DMS53 (cell line): ENCODE measurements around the gene TTC4.

ENCODE experiments used
- DNase-seq: peaks from one replicate; lab custom pipeline; 2025; lab: John Stamatoyannopoulos, UW

Gene TTC4

GRCh38 chr1:54705153-54705552 lies 10.5 kb upstream of the TTC4 start:
- DNase-seq = no peak

DNA sequence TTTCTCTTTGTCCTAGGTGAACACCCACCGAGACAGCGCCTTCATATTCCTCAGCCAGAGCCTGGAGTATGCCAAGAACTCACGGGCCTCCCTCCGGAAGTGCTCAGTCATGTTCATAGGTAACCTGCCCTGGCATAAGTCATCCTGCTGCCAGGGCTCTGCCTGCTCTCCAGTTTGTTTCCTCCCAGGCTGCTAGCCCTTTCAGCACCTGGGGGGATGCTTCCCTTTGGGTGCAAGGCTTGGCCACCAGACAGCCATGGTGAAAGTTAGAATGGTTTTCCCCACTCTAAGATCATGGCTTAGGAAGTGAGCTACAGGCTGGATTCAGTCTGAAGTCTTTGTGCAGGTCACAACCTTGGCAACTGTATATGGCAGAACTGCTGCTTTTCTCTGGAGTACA lies 9.2 kb upstream of the TTC4 start:
- DNase-seq = no peak

DNA sequence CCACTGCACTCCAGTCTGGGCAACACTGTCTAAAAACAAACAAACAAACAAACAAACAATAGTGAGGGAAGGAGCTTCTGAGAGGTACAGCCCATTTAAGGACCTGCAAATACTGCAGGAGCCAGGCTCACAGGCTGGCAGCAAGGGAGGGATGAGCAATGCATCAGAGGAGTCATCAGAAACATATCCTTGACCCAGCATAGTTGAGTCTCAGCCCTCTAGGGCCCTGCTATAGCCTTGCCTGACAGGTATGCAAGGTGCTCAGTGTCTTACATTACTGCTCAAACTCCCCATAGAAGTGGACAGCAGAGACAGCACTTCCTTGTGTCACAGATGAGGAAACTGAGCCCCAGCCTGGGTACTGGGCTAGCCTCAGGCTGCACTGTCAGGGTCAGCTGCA lies 7.3 kb upstream of the TTC4 start:
- DNase-seq = no peak

DNA sequence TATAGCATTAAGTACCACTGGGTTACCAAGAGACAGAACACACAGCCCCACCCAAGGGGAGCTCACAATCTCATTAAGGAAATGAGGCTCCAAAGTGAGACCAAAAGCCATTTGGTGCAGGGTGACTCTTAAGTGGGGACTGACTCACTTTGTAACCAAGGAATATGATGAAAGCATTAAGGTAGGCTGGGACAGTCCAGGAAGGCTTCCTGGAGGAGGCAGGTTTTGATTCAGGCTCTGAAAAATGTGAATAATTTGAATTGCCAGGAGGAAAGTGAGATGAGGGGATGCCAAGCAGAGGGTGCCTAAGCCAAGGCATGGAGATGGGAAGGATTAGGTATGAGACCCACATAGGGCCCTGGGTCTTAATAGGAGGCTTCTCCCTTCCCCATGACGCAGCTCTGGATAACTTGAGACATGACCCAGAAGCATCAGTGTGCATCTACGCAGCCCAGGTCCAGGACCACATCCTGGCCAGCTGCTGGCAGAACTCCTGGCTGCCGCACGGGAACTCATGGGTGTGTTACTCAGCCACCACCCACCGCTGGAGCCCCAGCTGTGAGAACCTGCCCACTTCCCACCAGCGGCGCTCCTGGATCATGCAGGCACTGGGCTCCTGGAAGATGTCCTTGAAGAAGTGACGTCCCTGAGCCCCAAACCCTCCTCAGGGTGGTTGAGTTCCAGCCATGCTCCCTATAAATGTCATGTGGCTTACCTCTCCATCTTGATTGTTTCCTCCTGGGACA lies 5.9 kb upstream of the TTC4 start:
- DNase-seq = no peak

GRCh38 chr1:54710434-54710833 lies 5.2 kb upstream of the TTC4 start:
- no peak for DNase-seq

GRCh38 chr1:54710841-54711240 lies 4.8 kb upstream of the TTC4 start:
- no peak for DNase-seq

- no peak for DNase-seq
These were observed 4.1 kb upstream of the TTC4 start for GRCh38 chr1:54711536-54711935.

DNA sequence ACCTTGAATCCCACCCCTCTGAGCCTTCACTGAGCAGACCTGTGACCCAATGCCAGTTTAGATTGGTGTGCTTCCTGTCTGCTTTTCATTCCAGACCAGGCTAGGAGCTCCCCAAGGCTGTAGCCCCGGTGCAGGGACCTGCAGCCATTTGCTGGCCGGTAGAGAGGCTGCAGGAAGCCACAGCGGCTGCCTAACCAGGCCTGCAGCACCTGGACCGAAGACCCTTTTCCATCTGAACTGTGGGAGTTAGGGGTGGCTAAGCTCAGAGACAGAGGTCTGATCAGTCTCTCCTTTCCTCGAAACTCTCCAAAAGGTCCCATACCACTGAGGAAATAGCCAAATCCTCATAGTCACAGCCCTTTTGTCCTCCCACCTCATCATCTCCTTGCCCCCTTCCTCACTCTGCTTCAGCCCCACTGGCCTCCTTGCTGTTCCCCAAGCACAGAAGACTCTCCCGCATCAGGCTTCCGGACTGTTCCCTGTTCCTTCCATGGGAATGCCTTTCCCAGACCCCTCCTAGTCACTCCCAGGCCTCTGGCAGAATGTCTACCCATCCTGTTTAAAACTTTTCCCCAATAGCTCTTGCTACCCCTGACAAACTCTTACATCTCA lies 674 bp upstream of the TTC4 start:
- no peak for DNase-seq

GRCh38 chr1:54716299-54717047 lies 812 bp downstream of the TTC4 start:
- peak; percentile 68 for DNase-seq

GRCh38 chr1:54721719-54722118 lies 6.1 kb downstream of the TTC4 start:
- no peak for DNase-seq

GRCh38 chr1:54723985-54724384 lies 8.3 kb downstream of the TTC4 start:
- no peak for DNase-seq

DNA sequence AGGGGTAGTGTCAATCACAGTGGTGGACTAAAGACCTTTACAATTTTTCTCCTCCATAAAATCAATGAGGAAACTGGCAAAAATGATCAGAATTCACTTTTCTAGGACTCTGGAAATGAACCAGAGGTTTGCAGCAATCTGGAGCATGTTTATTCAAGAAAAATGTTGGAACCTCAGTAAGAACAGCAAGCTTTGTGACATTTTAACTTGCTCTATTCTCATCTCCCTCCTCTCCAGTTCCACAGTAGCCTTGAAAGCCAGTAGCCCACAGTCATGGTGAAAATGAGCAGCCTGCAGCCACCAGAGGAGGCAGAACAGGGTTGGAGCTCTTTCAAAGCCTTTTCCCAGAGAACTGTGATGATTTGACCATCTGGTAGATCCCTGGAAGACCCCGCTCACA lies 9.1 kb downstream of the TTC4 start:
- DNase-seq = no peak

- no peak for DNase-seq
These were observed 12.4 kb downstream of the TTC4 start for GRCh38 chr1:54728027-54728426.

GRCh38 chr1:54736685-54737084 lies 21.0 kb downstream of the TTC4 start:
- DNase-seq = no peak

DNA sequence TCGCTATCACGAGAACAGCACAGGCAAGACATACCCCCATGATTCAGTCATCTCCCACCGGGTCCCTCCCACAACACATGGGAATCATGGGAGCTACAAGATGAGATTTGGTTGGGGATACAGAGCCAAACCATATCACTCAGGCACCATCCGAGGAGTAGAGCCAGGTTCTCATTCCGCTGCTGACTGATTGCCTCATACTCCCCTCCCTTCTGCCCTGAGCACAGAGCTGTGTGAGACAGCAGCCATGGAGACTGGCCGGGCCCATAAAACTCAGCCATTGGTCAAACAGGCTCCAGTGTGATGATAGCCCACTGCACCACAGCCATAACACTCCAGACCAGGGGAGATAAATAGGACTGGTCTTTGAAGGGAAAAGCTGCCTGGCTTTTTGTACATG lies 22.6 kb downstream of the TTC4 start:
- DNase-seq = no peak

DNA sequence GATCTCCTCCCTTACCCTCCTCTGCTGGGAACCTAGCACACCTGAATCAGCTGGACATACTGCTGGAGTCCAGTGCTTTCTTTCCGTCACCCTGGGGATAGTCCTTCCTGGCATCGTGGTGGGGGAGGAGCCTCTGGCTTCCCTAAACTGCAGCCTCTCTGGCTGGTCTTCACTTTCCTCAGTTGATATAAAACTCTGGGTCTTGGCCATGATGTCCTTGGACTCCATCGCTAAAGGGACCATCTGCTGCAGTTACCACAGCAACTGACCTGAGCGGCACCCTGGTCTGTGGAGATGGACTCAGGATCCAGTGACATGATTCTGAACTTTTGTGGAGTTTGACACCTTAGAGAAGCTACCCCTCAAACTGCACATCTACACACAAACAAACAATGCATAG lies 25.9 kb downstream of the TTC4 start:
- DNase-seq = no peak

- DNase-seq = no peak
These were observed 26.6 kb downstream of the TTC4 start for GRCh38 chr1:54742282-54742681.

GRCh38 chr1:54743416-54744226 lies 28.0 kb downstream of the TTC4 start:
- DNase-seq = no peak

GRCh38 chr1:54744696-54745095 lies 29.0 kb downstream of the TTC4 start:
- DNase-seq = no peak

- no peak for DNase-seq
These were observed 29.6 kb downstream of the TTC4 start for GRCh38 chr1:54745274-54745673.

GRCh38 chr1:54745864-54746263 lies 30.2 kb downstream of the TTC4 start:
- DNase-seq = no peak

DNA sequence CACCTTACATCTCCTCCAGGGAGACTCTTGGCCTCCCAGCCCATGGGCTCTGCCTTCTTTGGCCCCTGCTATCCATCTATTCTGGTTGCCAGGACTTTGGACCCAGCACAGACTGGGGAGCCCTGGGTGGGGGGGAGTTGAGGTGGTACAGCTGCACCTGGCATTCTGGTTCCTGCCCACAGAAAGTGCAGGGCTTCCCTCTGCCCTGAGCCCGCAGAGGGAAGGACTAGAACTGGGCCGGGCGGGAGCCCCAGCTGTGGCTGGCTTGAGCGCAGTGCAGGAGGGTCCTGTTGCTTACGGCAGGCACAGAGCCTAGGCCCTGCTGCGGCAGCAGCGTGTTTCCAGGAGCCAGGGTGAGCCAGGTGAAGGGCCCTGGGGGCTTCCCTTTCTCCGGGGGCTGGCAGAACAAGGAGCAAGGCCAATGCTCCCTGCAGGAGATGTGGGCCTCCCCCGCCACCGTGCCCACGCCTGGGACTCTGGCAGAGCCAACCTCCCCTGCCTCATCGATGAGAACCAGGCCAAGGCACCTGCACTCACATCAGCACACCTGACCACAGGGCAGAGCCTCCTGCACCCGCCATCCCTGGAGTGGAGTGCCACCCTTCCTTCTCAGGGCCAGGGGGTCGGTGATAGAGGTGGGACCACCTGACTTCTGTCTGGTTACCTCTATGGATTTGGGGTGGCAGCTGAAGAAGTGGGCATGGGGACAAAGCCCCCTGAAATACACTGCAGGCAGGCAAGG lies 32.6 kb downstream of the TTC4 start:
- no peak for DNase-seq
